Ectodermal cell (in vitro differentiated cells): ENCODE measurements around the gene TTLL3. TPM values are rescaled to one million over a fixed set of nuclear protein-coding genes. Genes with fewer than 3 reads are reported as not detected.

ENCODE experiments used
- H3K27ac ChIP-seq: 2 replicates; pipeline ENCODE4 v1.7.0; 2013; ENCODE audit warnings: mild to moderate bottlenecking, low read depth, low read length; ENCODE audit not compliant: insufficient read depth, poor library complexity, severe bottlenecking
- H3K27me3 ChIP-seq: 2 replicates; pipeline ENCODE4 v1.7.0; 2013; ENCODE audit warnings: mild to moderate bottlenecking, low read length; ENCODE audit not compliant: insufficient read depth, control insufficient read depth, poor library complexity, severe bottlenecking
- H3K36me3 ChIP-seq: one replicate; pipeline ENCODE4 v1.7.0; 2013; ENCODE audit warnings: low read length; ENCODE audit not compliant: control insufficient read depth, insufficient read depth
- H3K4me1 ChIP-seq: one replicate; pipeline ENCODE4 v1.7.0; 2013; ENCODE audit warnings: low read length; ENCODE audit not compliant: control insufficient read depth, insufficient read depth
- H3K4me3 ChIP-seq: 2 replicates; pipeline ENCODE4 v1.7.0; 2013; ENCODE audit warnings: low read depth, low read length, control low read depth; ENCODE audit not compliant: insufficient read depth
- H3K9me3 ChIP-seq: 2 replicates; pipeline ENCODE4 v1.7.0; 2013; ENCODE audit warnings: mild to moderate bottlenecking, low read length, moderate library complexity; ENCODE audit not compliant: control insufficient read depth
- WGBS, 2 experiments: methylation state at CpG; one replicate each; pipeline ENCODE4 v1.1.7; 2013; ENCODE audit warnings: missing lambda C conversion rate in 2 of 2; 5-methylcytosine and 5-hydroxymethylcytosine counted together
- polyA plus RNA-seq, 4 experiments: library from polyadenylated mRNA; stranded (reverse); fragments of 50-300 nt; gene quantifications; one replicate each; pipeline ENCODE4 v1.2.3, GENCODE V29; 2013

Gene TTLL3
- polyA plus RNA-seq (2013, experiment 1 of 4) = 27.4 TPM
- 23.9 TPM for polyA plus RNA-seq (2013, experiment 2 of 4)
- polyA plus RNA-seq (2013, experiment 3 of 4) = 19.6 TPM
- 27.8 TPM for polyA plus RNA-seq (2013, experiment 4 of 4)

- Histone ChIP-seq H3K4me1 (peaks cover 22% of the 10 kb centered on the region), H3K27me3 (peaks cover 8% of the 10 kb centered on the region), H3K4me3 (peak within 1 kb of the TSS; percentile 67), H3K36me3 (peaks cover 7% of the 10 kb centered on the region), H3K27ac (peak within 1 kb of the TSS; percentile 79), H3K9me3 (no peaks in the 10 kb centered on the region)
- WGBS, 2 experiments = 2 to 3% methylated on average over 76 of the region's 76 CpGs
These were observed at the start of gene TTLL3 for GRCh38 chr3:9809615-9810432. Gene TTLL3 (plus strand): TSS chr3:9810262. CDS start chr3:9810662, 400 bp downstream.

GRCh38 chr3:9760779-9761505, 49.1 kb upstream of the TTLL3 start:
- no peak overlapping the region for H3K4me3 ChIP-seq
- H3K36me3 ChIP-seq = peaks cover 28% of the 10 kb centered on the region
- no peak overlapping the region for H3K27ac ChIP-seq
- 94 to 95% methylated on average over 10 of the region's 10 CpGs for WGBS, 2 experiments
- H3K9me3 ChIP-seq = no peaks in the 10 kb centered on the region
- no peaks in the 10 kb centered on the region for H3K27me3 ChIP-seq
- peaks cover 4% of the 10 kb centered on the region for H3K4me1 ChIP-seq

DNA sequence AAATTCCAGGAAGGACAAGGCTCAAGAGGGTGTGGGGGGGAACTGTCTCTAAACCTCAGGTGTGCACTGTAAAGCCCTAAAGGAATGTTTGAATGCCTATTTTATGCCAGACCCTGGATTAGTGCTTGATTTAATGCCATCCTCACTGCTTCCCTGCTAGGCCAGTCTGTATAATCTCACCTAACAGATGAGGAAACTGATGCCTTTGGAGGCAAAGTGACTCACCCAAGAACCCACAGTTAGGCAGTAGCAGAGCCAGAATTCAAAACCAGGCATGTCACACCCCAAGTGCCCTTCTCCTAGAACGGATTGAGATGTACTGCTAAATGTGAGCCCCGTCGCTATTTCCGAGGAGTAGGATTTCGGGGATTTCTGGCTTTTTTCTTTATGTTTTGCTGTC, 48.1 kb upstream of the TTLL3 start:
- WGBS, 2 experiments = 92 to 95% methylated on average over 5 of the region's 5 CpGs
- no peaks in the 10 kb centered on the region for H3K9me3 ChIP-seq
- no peaks in the 10 kb centered on the region for H3K27me3 ChIP-seq
- peaks cover 21% of the 10 kb centered on the region for H3K36me3 ChIP-seq
- no peak overlapping the region for H3K4me3 ChIP-seq
- peaks cover 8% of the 10 kb centered on the region for H3K4me1 ChIP-seq
- H3K27ac ChIP-seq = no peak overlapping the region

GRCh38 chr3:9762871-9763270, 47.2 kb upstream of the TTLL3 start:
- 93% methylated on average over 8 of the region's 8 CpGs for WGBS, 2 experiments
- Histone ChIP-seq H3K4me3 (no peak overlapping the region), H3K27me3 (no peaks in the 10 kb centered on the region), H3K9me3 (no peaks in the 10 kb centered on the region), H3K27ac (no peak overlapping the region), H3K36me3 (peaks cover 14% of the 10 kb centered on the region), H3K4me1 (peaks cover 8% of the 10 kb centered on the region)

DNA sequence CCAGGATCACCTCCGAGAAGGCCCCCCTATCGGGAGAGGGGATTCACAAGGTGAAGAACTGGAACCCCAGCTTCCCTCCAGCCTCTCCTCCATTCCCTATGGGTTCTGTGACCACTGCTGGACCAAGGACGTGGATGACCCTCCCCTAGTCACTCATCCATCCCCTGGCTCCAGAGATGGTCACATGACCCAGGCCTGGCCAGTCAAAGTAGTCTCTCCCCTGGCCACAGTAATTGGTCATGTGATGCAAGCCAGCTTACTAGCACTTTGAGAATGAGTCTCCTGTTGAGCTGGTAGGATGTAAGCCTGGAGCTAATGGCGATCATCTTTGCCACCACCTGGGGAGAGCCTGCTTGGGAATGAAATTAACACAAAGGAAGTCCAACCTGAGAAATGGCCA, 44.2 kb upstream of the TTLL3 start:
- H3K9me3 ChIP-seq = no peaks in the 10 kb centered on the region
- H3K27me3 ChIP-seq = no peaks in the 10 kb centered on the region
- H3K36me3 ChIP-seq = peaks cover 5% of the 10 kb centered on the region
- no peak overlapping the region for H3K4me3 ChIP-seq
- WGBS, 2 experiments = 74 to 81% methylated on average over 4 of the region's 4 CpGs
- H3K27ac ChIP-seq = no peak overlapping the region
- H3K4me1 ChIP-seq = peaks cover 25% of the 10 kb centered on the region

DNA sequence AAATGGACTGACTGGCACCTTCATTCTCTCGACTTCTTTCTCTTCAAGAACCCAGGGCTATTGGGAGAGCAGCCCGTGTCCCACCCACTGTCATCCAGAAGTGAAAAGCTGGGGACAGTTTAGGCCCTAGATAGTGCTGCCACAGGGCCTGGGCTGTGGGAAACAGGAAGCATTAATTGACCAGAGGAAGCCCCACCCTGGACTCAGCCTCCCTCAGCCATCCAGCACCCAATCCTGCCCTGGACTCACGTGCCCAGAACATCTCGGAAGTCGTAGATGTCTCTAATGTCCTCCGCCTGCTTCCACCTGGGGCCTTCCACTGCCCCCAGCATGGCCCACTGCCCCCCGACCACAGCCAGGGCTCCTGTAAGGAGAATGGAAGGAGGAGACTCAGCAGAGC, 42.6 kb upstream of the TTLL3 start:
- Histone ChIP-seq H3K4me3 (no peak overlapping the region), H3K27me3 (no peaks in the 10 kb centered on the region), H3K9me3 (no peaks in the 10 kb centered on the region), H3K4me1 (peaks cover 25% of the 10 kb centered on the region), H3K27ac (no peak overlapping the region), H3K36me3 (peaks cover 5% of the 10 kb centered on the region)
- WGBS, 2 experiments = 88 to 92% methylated on average over 7 of the region's 7 CpGs

GRCh38 chr3:9768141-9768775, 41.8 kb upstream of the TTLL3 start:
- no peaks in the 10 kb centered on the region for H3K9me3 ChIP-seq
- 84 to 85% methylated on average over 6 of the region's 6 CpGs for WGBS, 2 experiments
- no peak overlapping the region for H3K27ac ChIP-seq
- no peaks in the 10 kb centered on the region for H3K27me3 ChIP-seq
- H3K4me3 ChIP-seq = no peak overlapping the region
- H3K4me1 ChIP-seq = peaks cover 25% of the 10 kb centered on the region
- peaks cover 5% of the 10 kb centered on the region for H3K36me3 ChIP-seq

GRCh38 chr3:9769012-9769411, 41.0 kb upstream of the TTLL3 start:
- no peaks in the 10 kb centered on the region for H3K9me3 ChIP-seq
- H3K36me3 ChIP-seq = peaks cover 5% of the 10 kb centered on the region
- WGBS, 2 experiments = 88 to 89% methylated on average over 5 of the region's 5 CpGs
- H3K4me3 ChIP-seq = peak overlapping the region; percentile 67
- no peaks in the 10 kb centered on the region for H3K27me3 ChIP-seq
- H3K27ac ChIP-seq = no peak overlapping the region
- peaks cover 25% of the 10 kb centered on the region for H3K4me1 ChIP-seq

DNA sequence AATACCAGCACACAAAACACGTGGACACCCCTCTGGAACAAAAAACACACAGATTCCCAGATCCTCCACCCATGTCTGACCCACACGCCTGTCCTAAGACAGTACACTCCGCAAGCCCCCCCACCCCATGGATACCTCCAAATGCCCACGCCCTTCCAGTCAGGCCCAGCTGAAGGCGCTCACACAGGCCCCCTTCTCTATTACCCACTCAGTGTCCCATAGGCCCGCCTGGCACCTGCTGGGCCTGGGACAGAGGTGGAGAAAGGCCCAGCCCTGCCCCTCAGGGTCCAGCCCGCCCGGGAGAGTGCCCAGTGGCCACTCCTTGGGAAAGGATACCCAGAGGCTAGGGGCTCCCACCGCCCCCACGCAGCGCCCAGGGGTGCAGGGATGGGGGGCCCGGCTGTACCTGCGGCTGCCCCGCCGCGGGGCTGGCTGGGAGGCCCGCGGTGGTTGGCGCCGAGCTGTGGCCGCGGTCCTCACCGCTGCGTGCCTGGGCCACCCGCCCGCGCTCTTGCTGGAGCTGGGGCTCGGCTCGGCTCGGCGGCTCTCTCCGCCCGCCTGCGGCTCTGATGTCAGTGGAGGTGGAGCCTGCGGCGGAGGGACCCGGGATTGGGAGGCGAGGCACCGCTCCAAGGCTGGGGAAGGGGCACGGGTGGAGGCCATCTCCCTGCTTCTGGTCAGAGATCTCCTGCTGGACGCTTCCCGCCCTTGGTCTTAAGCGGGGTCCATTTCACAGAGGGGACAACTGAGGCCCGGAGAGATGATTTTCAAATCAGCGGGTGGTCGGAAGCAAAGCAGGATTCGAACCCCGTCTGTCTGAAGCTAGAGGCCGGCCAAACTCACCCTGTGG, 40.4 kb upstream of the TTLL3 start, which contains the start of gene CAMK1:
CAMK1 (minus strand) TSS at position 522 of the 850 bp plus-strand sequence. CDS start 2,198 bp downstream, outside the sequence.
- Histone ChIP-seq H3K9me3 (no peaks in the 10 kb centered on the region), H3K27me3 (no peaks in the 10 kb centered on the region), H3K27ac (peak within 1 kb of the TSS; percentile 44), H3K4me3 (peak within 1 kb of the TSS; percentile 67), H3K4me1 (peaks cover 25% of the 10 kb centered on the region), H3K36me3 (peaks cover 5% of the 10 kb centered on the region)
- WGBS, 2 experiments = 13% methylated on average over 49 of the region's 49 CpGs
